ENCODE results near the gene CELF1.

CELF1 gene

DNA sequence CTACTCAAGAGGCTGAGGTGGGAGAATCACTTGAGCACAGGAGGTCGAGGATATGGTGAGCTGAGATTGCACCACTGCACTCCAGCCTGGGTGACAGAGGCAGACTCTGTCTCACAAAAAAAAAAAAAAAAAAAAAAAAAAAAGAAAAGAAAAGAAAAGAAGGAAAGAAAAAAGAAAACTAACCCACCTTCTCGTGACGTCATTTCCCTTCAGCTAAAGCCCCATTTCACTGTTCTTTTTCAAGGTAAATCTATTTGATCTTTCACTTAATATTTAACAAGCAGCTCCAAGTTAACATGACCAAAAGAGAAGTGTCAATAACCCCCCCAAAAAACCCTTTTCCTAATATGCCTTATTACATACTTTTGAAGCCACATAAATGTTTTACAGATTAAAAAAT is 109.1 kb downstream of the CELF1 start:
- DNase-seq = no peak

DNA sequence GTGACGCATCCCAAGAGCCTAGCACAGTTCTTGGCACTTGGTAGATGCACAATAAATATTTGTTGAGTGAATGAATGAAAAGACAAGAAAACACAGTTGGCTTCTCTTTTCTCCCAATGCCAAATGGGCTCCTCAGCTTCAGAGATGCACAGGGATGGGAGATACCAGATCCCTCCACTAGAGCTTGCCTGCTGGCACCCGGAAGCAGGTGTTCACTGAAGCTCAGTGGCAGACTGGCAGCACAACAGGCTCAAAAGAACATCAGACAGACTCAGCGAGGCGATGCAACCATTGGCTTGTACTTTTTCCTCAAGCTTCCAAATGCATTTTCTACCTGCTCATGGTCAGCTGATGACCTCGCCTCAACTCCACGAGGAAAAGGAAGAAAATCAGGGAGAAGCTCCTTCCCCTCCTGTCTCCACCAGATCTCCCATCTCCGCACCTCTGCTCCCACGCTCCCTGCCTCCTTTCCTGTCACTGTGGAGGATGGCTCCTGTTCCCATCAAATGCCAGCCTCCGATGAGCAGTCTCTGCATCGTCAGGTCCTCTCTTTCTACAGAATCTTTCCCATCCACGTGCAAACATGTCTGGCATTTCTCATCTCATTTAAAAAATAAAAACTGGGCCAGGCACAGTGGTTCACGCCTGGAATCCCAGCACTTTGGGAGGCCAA is 109.8 kb downstream of the CELF1 start:
- no peak for DNase-seq

GRCh38 chr11:47442514-47442913 is 110.4 kb downstream of the CELF1 start:
- no peak for DNase-seq

DNA sequence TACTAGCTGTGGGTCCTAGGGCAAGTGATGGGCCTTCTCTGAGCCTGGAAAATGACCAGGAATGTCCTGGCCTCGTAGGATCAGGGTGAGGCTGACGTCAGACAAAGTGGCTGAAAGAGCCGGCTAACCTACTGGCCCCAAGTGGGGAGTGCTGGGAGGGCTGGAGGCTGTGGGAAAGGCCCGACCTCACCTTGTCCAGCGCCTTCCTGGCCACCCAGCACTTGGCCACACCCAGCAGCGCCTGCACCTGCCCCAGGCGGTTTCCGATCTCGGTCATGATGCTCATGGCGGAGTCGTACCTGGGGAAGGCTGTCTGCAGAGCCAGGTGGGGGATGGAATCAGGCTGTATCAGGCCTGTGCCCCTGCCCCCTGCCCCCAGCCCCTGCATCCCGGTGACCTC is 111.5 kb downstream of the CELF1 start:
- DNase-seq = no peak

DNA sequence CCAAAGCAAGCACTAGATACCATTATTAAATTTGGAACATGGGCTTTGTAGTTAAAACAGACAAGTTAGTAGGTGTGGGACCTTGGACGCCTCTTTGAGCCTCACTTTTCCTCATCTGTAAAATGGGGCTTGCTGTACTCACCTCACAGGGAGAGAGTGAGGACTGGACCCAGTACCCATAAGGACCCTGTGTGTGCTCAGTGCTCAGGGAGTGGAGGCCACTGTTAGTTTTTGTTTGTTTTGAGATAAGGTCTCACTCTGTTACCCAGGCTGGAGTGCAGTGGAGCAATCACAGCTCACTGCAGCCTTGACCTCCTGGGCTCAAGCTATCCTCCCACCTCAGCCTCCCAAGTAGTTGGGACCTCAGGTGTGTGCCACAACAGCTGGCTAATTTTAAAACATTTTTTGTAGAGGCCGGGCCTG is 112.9 kb downstream of the CELF1 start:
- DNase-seq = no peak

DNA sequence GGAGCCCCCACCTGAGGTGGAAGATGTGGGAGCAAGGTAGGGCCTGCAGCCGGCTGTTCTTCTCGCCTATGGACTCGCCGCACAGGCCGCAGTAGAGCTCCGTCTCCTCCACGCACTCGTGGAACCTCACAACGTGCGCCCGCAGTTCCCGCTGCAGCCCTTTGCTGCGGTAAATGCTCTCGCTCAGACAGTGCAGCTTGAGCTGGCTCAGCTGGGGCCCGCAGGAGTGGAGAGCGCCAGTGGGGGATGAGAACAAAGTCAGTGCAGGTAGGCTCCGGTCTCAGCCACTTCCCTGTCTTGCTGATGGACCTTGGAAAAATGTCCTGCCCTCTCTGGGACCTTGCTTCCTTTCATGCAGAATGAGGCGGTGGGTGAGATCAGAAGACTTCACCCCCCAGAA is 114.2 kb downstream of the CELF1 start:
- DNase-seq = no peak

DNA sequence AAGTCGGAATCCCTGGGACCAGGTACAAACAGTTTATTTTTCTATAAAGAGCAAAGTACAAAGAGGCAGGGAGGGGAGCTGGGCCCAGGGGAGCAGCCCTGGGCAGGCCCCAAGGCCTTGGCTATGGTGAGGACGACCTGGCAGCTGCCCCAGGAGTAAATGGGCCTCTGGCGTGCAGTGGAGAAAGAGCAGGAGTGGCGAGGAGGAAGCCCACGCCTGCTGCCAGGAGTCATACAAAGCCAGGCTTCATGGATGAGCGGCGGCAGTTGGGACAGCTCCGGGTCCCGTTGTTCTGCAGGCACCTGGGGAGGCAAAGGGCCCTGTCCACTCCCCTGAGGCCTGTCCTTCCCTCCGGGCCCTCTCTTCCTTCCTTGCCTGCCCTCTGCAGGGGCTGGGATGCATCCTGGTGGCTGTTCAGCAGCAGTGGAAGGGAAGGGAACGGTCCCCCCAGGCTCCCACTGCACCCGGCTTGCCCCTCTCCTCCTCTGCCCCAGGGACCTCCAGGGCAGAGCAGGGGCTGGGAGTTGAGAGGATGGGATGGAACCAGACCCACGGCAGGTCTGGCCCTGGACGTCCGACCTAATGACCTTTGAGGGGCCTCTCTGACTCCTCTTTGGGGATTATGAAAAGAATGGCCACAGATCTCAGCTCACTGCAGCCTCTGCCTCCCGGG is 115.0 kb downstream of the CELF1 start:
- DNase-seq = no peak

GRCh38 chr11:47437218-47437745 is 115.7 kb downstream of the CELF1 start:
- DNase-seq = no peak

DNA sequence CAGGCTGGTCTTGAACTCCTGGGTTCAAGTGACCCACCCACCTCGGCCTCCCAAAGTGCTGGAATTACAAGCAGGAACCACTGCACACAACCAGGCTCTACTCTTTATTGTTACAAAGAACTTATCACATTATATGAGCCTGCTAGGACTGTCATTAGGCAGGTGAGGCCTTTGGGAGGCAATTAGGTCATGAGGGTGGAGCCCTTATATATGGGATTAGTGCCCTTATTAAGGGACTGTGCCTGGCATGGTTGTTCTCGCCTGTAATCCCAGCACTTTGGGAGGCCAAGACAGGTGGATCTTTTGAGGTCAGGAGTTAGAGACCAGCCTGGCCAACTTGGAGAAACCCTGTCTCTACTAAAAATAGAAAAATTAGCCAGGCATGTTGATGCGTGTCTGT is 116.2 kb downstream of the CELF1 start:
- no peak for DNase-seq

GRCh38 chr11:47435687-47436086 is 117.2 kb downstream of the CELF1 start:
- no peak for DNase-seq

- no peak for DNase-seq
These were observed 118.7 kb downstream of the CELF1 start for GRCh38 chr11:47434011-47434786.

DNA sequence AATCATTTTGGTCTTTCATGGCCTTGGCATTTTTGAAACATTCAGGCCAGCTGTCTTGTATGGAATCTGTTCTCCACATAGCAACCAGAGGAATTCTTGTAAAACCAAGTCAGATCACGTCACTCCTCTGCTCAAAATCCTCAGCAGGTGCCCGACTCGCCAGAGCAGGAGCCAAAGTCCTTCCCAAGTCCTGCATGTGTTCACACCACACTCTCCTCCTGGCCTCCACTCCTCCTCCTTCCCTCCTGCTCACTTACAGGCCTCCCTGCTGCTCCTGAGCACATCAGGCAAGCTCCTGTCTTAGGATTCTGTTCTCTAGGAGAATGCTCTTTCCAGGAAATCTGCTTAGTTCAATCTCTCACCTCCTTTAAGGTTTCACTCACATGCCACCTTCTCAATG is 119.8 kb downstream of the CELF1 start:
- DNase-seq = no peak

DNA sequence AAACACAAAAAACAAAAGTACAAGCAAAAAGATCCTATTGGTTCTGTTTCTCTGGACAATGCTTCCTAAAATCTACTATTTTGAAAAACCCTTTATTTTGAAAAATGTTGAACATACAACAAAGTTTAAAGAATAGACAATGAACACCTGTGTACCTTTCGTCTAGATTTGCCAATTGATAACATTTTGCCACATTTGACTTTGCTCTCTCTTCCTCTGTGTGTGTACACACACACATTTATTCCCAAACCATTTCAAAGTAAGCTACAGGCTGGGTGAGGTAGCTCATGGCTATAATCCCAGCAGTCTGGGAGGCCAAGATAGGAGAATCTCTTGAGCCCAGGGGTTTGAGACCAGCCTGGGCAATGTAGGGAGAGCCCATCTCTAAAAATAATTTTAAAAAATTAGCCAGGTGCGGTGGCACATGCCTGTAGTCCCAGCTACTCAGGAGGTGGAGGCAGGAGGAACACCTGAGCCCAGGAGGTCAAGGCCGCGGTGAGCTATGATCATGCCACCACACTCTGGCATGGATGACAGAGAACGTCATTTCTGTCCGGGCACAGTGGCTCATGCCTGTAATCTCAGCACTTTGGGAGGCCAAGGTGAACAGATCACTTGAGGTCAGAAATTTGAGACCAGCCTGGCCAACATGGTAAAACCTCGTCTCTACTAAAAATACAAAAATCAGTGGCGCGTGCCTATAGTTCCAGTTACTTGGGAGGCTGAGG is 121.4 kb downstream of the CELF1 start:
- DNase-seq = no peak

- no peak for DNase-seq
These were observed 122.4 kb downstream of the CELF1 start for GRCh38 chr11:47430524-47430923.

- DNase-seq = peak; percentile 98
These were observed 126.6 kb downstream of the CELF1 start, which contains the start of gene PSMC3 for GRCh38 chr11:47426062-47426956. TSS of gene PSMC3 (minus strand) at chr11:47426439. CDS start at chr11:47426279, 160 bp downstream.

- no peak for DNase-seq
These were observed 127.3 kb downstream of the CELF1 start for GRCh38 chr11:47425611-47426010.

- no peak for DNase-seq
These were observed 134.3 kb downstream of the CELF1 start for GRCh38 chr11:47418454-47419259.

DNA sequence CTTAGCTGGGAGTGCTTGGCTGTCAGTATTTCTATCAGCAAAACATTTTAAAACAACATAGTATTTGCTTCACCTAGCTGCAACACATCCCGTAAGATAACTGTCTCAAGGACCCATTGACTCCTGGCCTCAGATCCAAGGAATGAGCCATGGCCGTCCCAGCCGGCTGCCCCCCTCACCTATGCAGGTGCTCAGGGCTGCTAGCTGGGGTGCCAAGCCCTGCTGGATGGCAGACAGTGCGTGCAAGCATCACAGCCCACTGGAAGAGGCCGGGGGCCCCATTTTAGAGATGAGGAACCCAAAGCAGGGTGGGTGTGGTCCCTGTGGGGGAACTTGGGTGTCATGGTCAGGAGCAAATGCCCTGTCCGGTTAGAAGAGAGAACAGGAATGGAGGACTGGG is 135.2 kb downstream of the CELF1 start:
- DNase-seq = no peak

GRCh38 chr11:47415949-47416472 is 136.9 kb downstream of the CELF1 start:
- DNase-seq = peak; percentile 92
